GM12875 (cell line): ENCODE results near the gene ALLC.

Source experiments
- H3K4me3 ChIP-seq: one replicate; pipeline ENCODE4 v1.5.1; 2011; ENCODE audit warnings: low read depth, low read length, control low read depth
- TF ChIP-seq, protein P1 (sequence below): IDR thresholded peaks from 2 replicates; pipeline ENCODE4 v1.5.1; 2011; ENCODE audit warnings: low read depth, mild to moderate bottlenecking, control low read depth, inconsistent platforms, low read length, moderate library complexity, borderline replicate concordance; ENCODE audit not compliant: insufficient read depth

ALLC gene

DNA sequence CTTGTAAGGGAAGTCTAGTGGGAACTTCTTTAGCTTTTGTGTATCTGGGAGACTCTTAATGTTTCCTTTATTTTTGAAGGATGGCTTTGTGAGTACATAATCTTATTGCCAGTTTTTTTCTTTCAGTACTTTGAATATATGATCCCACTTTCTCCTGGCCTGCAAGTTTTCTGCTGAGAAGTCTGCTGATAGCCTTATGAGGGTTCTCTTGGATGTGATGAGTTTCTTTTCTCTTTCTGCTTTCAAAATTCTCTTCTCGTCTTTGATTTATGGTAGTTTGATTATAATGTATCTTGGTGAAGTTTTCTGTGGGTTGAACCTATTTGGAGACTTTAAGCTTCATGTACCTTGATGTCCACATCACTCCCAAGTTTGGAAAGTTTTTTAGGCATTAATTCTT is 35.0 kb upstream of the ALLC start:
- H3K4me3 ChIP-seq, result no peak overlapping the region
- TF ChIP-seq, protein P1, sequence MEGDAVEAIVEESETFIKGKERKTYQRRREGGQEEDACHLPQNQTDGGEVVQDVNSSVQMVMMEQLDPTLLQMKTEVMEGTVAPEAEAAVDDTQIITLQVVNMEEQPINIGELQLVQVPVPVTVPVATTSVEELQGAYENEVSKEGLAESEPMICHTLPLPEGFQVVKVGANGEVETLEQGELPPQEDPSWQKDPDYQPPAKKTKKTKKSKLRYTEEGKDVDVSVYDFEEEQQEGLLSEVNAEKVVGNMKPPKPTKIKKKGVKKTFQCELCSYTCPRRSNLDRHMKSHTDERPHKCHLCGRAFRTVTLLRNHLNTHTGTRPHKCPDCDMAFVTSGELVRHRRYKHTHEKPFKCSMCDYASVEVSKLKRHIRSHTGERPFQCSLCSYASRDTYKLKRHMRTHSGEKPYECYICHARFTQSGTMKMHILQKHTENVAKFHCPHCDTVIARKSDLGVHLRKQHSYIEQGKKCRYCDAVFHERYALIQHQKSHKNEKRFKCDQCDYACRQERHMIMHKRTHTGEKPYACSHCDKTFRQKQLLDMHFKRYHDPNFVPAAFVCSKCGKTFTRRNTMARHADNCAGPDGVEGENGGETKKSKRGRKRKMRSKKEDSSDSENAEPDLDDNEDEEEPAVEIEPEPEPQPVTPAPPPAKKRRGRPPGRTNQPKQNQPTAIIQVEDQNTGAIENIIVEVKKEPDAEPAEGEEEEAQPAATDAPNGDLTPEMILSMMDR, result no peak

DNA sequence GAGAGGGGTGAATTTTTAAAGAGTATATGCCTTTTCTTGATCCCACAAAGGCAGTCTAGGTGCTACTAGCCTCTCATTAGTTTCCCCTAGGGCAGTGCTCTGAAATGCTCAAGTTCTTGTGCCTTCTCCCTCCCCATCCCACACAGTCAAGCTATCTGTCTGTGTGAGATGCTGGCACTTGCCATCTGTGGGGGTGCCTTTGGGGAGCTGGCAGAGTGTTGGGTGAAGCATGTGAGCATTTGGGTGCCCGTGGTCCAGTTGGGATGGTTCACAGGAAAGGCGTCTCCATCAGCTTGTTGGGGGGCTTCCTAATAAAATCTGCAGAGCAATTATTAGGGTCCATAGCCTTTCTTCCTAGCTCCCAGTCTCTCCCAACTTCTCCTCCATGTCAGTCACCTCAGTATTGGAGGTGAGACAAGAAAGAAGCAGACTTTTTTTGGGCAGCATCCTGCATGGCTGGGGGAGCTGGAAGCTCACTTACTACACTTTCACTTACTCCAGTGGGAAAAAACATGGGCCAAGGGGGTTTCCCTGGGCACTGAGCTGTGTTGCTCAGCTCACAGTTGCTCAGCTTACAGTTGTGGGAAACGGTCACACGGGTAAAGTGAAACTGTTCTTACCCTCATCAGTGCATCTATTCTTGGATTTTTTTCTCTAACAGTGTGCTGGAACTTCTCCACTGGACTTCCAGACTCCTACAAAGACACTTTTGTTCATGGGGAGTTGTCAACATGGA is 33.8 kb upstream of the ALLC start:
- TF ChIP-seq, protein P1, result no peak
- H3K4me3 ChIP-seq, result no peak overlapping the region

DNA sequence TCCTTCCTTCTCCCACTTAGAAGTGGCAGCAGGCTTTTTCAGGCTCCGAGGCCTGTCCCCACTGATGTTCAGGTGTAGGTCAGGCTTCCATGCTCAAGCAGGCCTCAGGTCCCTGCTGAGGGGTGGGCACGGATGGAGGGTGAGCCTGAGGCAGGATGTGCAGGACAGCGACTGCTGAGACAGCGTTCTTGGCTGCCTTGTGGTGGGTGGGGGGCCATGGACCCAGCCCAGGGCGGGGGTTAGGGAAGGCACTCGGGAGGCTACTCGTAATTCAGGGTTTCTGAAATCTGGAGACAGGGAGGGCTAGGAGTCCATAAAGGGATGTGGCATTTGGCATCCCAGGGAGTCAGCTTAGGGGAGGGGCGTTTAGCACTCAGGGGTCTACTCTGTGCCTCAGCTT is 32.8 kb upstream of the ALLC start:
- H3K4me3 ChIP-seq, result no peak overlapping the region
- TF ChIP-seq, protein P1, result no peak

DNA sequence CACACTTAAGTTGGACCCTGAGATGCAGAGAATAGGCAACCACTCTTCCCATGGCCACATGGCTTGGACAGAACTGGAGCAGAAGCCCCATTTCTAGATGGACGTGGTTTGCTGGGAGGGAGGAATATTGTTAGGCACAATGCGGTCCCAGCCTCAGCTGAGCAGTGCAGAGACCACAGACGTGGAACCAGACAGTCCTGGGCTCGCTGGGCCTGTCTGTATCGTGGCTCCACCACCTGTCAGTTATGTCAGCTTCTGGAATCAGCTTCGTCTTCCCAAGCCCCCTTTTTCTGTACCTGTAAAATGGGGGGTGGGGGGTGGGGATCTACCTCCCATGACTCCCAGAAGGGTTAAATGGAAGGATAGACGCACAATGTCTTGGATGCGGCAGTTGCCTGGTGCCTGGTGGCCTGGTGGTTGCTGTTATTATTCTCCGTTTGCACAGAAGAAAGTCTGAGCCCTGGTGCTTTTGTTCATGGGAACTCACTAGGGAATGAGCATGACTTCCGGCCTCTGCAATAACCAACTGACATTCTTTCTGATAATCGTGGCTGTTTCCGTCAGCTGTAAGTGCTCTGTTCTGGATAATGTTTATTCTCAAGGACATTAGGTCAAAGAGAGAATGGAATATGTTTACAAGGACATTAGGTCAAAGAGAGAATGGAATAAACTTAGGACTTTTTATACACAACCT is 31.7 kb upstream of the ALLC start:
- TF ChIP-seq, protein P1, result no peak
- H3K4me3 ChIP-seq, result no peak overlapping the region

DNA sequence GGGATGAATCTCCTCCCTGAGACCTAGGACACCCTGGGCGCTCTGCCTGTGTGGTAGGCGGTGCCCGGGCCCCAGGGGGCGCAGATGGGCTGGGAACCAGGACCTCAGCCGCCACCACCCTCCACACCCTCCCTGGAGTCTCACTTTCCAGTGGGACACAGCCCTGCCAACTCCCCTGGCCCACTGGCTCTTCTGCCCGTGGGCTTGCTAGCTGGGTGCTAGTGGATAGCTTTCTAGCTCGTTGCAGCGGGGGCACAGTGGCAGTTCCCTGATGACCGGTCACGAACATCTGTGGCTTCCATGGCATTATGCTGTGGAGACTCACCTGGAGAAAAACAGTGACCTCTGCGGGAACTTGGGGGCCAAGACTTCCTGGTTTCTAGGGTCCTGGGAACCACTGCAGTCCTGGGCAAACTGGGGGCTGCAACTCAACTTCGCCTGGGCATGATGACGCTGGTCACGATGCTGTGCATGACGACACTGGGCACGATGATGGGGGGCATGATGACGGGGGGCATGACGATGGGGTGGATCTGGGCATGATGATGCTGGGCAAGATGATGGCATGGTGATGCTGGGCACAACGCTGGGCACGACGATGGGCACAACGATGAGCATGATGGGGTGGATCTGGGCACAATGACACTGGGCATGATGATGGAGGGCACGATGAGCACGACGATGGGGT is 31.0 kb upstream of the ALLC start:
- H3K4me3 ChIP-seq, result no peak overlapping the region
- TF ChIP-seq, protein P1, result no peak

DNA sequence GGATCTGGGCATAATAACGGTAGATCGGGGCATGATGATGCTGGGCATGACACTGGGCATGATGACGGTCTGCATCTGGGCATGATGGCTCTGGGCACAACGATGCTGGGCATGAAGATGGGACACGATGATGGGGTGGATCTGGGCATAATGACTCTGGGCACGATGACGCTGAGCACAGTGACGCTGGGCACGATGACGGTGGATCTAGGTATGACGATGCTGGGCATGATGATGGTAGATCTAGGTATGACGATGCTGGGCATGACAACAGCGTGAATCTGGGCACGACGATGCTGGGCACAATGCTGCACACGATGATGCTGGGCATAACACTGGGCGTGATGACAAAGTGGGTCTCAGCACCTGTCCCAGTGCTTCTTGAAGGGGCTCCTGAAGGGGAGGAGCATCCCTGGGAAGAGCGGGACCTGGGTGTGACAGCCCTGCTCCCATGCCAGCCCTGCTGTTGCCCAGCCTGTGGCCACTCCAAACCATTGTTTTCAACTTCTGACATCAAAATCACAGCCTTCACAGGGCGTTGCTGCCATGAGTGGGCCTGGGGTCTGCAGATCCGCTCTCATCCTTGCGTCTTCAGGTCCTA is 30.4 kb upstream of the ALLC start:
- TF ChIP-seq, protein P1, result no peak

More for the DNA sequence above, 30.4 kb upstream of the ALLC start:
- H3K4me3 ChIP-seq, result no peak overlapping the region
